ENCODE data around the gene RAB26.
"Not testable (repeated sequence)": the region's sequence is repeated elsewhere in the genome, so short reads cannot be mapped to it uniquely, and the experiment has no call there.

DNA sequence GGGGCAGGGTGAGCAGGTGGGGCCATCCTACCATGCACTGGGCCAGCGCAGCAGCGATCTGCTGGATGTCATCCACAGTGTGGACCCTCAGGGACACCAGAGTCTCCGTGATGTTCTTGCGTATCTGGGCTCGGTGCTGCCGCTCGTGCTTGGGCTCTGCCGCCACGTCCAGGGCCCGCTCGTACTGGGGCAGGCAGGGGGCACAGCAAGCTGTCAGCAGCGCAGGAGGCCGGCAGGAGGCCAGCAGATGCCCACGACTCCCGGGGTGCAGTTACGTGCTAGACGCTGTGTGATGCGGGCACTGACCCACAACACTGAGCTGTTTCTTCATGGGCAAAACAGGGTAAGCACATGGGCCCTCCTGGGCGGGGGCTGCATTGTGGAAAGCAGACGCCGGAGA lies 43.1 kb upstream of the RAB26 start:
- not testable (repeated sequence) for TF ChIP-seq POLR2AphosphoS5 (IDR thresholded peaks at IDR 0.05; ENCODE audit: borderline replicate concordance, low read depth, low read length); EZH2 (IDR thresholded peaks at IDR 0.05)
